Type B pancreatic cell (in vitro differentiated cells): ENCODE results near the gene PCNT. TPM values are rescaled to one million over a fixed set of nuclear protein-coding genes. Genes with fewer than 3 reads are reported as not detected.

Experiments
- DNase-seq: peaks from one replicate; pipeline ENCODE4 v3.0.0; 2021; ENCODE audit warnings: mixed read lengths; ENCODE audit not compliant: unreplicated experiment; ENCODE audit errors: extremely low spot score
- H3K27ac Mint-ChIP-seq: 2 replicates; pipeline ENCODE4 v1.8.0; 2021; ENCODE audit warnings: mild to moderate bottlenecking, mixed read lengths
- H3K27me3 Mint-ChIP-seq: 2 replicates; pipeline ENCODE4 v1.8.0; 2021; ENCODE audit warnings: mixed read lengths
- H3K36me3 Mint-ChIP-seq: 2 replicates; pipeline ENCODE4 v1.8.0; 2021; ENCODE audit warnings: mixed read lengths
- H3K4me1 Mint-ChIP-seq: one replicate; pipeline ENCODE4 v1.8.0; 2021; ENCODE audit warnings: mixed read lengths; ENCODE audit not compliant: unreplicated experiment
- H3K4me3 Mint-ChIP-seq: 2 replicates; pipeline ENCODE4 v1.8.0; 2021; ENCODE audit warnings: mild to moderate bottlenecking, mixed read lengths
- H3K9me3 Mint-ChIP-seq: 2 replicates; pipeline ENCODE4 v1.8.0; 2021; ENCODE audit warnings: mixed read lengths
- CTCF ChIP-seq: fragments of 200-600 bp; sonication (generic); conservative IDR thresholded peaks from 2 replicates; pipeline ENCODE4 v1.5.0; 2021; ENCODE audit warnings: antibody characterized with exemption, mild to moderate bottlenecking
- total RNA-seq: library from RNA; stranded (reverse); gene quantifications from 2 replicates; pipeline ENCODE4 v1.2.1, GENCODE V29; 2021; ENCODE audit warnings: low replicate concordance

PCNT gene
- total RNA-seq, 1 donor from 2014 or later: 50.3 TPM

- H3K4me3 Mint-ChIP-seq: no peak overlapping the region
- H3K4me1 Mint-ChIP-seq: peaks cover 13% of the 10 kb centered on the region
- no peak for DNase-seq
- no peak for TF ChIP-seq CTCF
- H3K27ac Mint-ChIP-seq: no peak overlapping the region
- no peaks in the 10 kb centered on the region for H3K9me3 Mint-ChIP-seq
- H3K36me3 Mint-ChIP-seq: peaks cover 24% of the 10 kb centered on the region
- H3K27me3 Mint-ChIP-seq: no peaks in the 10 kb centered on the region
These were observed 5.8 kb downstream of the PCNT start for GRCh38 chr21:46329796-46330195.

DNA sequence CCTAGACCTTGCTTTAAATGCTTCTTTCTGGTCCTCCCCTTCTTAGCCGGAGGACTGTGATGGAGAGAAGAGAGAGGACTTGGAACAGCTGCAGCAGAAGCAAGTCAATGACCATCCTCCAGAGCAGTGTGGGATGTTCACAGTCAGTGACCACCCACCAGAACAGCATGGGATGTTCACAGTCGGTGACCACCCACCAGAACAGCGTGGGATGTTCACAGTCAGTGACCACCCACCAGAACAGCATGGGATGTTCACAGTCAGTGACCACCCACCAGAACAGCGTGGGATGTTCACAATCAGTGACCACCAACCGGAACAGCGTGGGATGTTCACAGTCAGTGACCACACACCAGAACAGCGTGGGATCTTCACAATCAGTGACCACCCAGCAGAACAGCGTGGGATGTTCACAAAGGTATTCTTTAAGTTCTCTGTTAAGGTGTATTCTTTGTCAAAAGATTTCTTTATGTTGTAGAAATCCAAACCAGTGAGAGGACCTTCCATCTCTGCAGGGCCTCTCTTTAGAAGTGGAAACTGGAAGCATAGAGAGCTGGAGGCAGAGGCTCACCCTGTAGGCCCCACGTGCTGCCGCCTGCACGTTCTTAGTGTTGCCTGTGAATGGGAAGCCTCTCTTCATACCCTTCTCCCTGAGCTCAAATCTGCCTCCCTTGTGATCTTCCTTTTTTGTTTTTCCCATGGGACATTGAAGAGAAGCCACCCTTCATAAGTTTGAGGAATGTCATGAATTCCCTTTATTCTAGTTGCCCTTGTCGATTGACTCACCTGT is 10.6 kb downstream of the PCNT start:
- Mint-ChIP-seq H3K4me1 (no peaks in the 10 kb centered on the region), H3K9me3 (no peaks in the 10 kb centered on the region), H3K27me3 (no peaks in the 10 kb centered on the region), H3K4me3 (no peak overlapping the region), H3K27ac (no peak overlapping the region), H3K36me3 (peaks cover 32% of the 10 kb centered on the region)
- no peak for TF ChIP-seq CTCF
- DNase-seq: no peak

DNA sequence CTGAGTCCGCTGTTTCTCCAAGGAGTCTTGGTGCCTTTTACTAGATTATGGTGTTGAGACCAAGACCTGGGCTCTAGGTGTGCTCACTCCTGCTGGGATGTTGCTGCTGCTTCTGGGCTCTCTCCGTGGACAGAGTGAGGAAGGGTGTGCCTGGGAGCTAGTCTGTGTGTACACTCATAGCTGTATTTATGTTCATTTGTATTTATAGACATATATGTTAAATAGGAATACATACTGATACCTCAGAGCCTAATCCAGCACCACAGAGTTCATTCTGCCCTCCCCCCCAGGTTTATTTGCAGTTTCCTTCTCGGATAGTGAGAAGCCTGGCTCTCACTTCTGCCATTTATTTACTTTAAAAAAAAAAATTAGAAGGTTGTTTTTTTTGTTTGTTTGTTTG is 12.6 kb downstream of the PCNT start:
- no peak overlapping the region for H3K27ac Mint-ChIP-seq
- DNase-seq: no peak
- no peaks in the 10 kb centered on the region for H3K27me3 Mint-ChIP-seq
- TF ChIP-seq CTCF: no peak
- no peak overlapping the region for H3K4me3 Mint-ChIP-seq
- H3K4me1 Mint-ChIP-seq: no peaks in the 10 kb centered on the region
- H3K36me3 Mint-ChIP-seq: peaks cover 40% of the 10 kb centered on the region
- no peaks in the 10 kb centered on the region for H3K9me3 Mint-ChIP-seq

GRCh38 chr21:46340998-46341397 is 17.0 kb downstream of the PCNT start:
- Mint-ChIP-seq H3K4me3 (no peak overlapping the region), H3K36me3 (peaks cover 34% of the 10 kb centered on the region), H3K27ac (no peak overlapping the region), H3K27me3 (no peaks in the 10 kb centered on the region), H3K4me1 (no peaks in the 10 kb centered on the region), H3K9me3 (no peaks in the 10 kb centered on the region)
- TF ChIP-seq CTCF: no peak
- DNase-seq: no peak

- no peak for DNase-seq
- no peaks in the 10 kb centered on the region for H3K27me3 Mint-ChIP-seq
- no peak for TF ChIP-seq CTCF
- no peak overlapping the region for H3K4me3 Mint-ChIP-seq
- no peak overlapping the region for H3K27ac Mint-ChIP-seq
- peaks cover 22% of the 10 kb centered on the region for H3K36me3 Mint-ChIP-seq
- H3K9me3 Mint-ChIP-seq: no peaks in the 10 kb centered on the region
- H3K4me1 Mint-ChIP-seq: no peaks in the 10 kb centered on the region
These were observed 20.4 kb downstream of the PCNT start for GRCh38 chr21:46344219-46344915.
